ENCODE data around the gene C22orf39.
A peak's percentile ranks its signal among the peaks of the same experiment; 100 is the strongest.
"Not testable (repeated sequence)": the region's sequence is repeated elsewhere in the genome, so short reads cannot be mapped to it uniquely, and the experiment has no call there.

The C22orf39 gene

GRCh38 chr22:19453718-19454117, 6.2 kb upstream of the C22orf39 start:
- no peak for DNase-seq (ENCODE audit: low spot score)

GRCh38 chr22:19451570-19451969, 4.1 kb upstream of the C22orf39 start:
- DNase-seq (ENCODE audit: low spot score): no peak

GRCh38 chr22:19450363-19451175, 3.1 kb upstream of the C22orf39 start:
- DNase-seq (ENCODE audit: low spot score): no peak

- DNase-seq (ENCODE audit: low spot score): no peak
Measured at GRCh38 chr22:19449422-19449767, 1.9 kb upstream of the C22orf39 start.

- DNase-seq (ENCODE audit: low spot score): peak; percentile 26
Measured at GRCh38 chr22:19448739-19449421, 1.4 kb upstream of the C22orf39 start.

GRCh38 chr22:19448076-19448607, 631 bp upstream of the C22orf39 start:
- DNase-seq (ENCODE audit: low spot score): peak; percentile 96

- DNase-seq (ENCODE audit: low spot score): no peak
Measured at GRCh38 chr22:19446603-19447329, 745 bp downstream of the C22orf39 start.

GRCh38 chr22:19445279-19445982, 2.1 kb downstream of the C22orf39 start:
- not testable (repeated sequence) for DNase-seq (ENCODE audit: low spot score)

GRCh38 chr22:19443544-19444211, 3.8 kb downstream of the C22orf39 start:
- no peak for DNase-seq (ENCODE audit: low spot score)

GRCh38 chr22:19442166-19442565, 5.3 kb downstream of the C22orf39 start:
- no peak for DNase-seq (ENCODE audit: low spot score)

GRCh38 chr22:19440411-19441195, 6.9 kb downstream of the C22orf39 start:
- no peak for DNase-seq (ENCODE audit: low spot score)

GRCh38 chr22:19438298-19438697, 9.2 kb downstream of the C22orf39 start:
- DNase-seq (ENCODE audit: low spot score): no peak

GRCh38 chr22:19436444-19437161, 10.9 kb downstream of the C22orf39 start:
- not testable (repeated sequence) for DNase-seq (ENCODE audit: low spot score)

GRCh38 chr22:19434829-19435580, 12.5 kb downstream of the C22orf39 start:
- DNase-seq (ENCODE audit: low spot score): peak; percentile 58

- DNase-seq (ENCODE audit: low spot score): no peak
Measured at GRCh38 chr22:19434401-19434800, 13.1 kb downstream of the C22orf39 start.

GRCh38 chr22:19432133-19432851, 15.2 kb downstream of the C22orf39 start, which contains the start of gene MRPL40:
Gene MRPL40 (plus strand): TSS chr22:19432545. CDS start chr22:19432555, 10 bp downstream.
- peak; percentile 92 for DNase-seq (ENCODE audit: low spot score)

- DNase-seq (ENCODE audit: low spot score): peak; percentile 85
Measured at GRCh38 chr22:19431649-19432132, 15.8 kb downstream of the C22orf39 start, which contains the start of gene HIRA. Gene HIRA (minus strand): TSS chr22:19431733. CDS start chr22:19431476, 257 bp downstream.

All from NAMALWA (cell line).